Measurements from ENCODE around the gene COL11A2.

DNA sequence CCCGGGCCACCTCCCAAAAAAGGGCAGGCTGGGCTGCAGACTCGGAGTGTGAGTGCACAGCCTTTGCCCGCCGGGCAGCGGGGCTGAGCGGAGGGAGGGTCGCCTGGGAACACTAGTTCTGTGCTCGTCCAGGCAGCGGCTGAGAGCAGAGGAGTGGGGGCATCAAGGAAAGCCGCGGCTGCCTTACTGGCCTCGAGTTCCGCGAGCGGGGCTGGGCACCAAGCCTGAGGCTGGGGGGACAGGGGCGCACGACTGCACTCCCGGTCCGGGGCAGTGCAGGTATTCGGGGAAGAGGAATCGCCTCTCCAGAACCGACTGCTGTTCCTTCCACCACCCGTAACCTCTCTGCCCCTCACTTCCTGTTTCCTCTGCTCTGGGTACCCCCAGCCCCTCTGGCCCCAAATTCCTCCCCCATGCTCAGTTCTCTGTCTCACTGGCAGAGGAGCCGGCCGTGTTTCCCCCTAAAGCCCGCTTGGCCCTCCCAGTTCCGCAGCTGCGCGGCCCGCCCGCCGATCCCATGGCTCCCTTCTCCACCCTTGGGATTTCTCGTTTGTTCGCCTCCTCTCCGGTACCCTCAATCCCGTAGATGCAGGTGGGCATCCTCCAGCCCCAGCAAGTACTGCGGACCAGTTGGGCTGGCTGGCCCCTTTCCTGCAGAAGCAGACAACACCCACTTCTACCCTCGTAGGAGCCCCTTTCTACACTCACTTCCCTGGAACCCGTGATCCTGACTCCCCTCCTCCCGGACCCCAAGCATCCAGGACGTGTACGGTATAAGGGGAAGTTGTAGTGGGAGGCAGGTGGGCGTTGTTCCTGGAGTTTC lies 21.1 kb upstream of the COL11A2 start:
- TF ChIP-seq EZH2 (IDR thresholded peaks at IDR 0.05) = no peak
- 0 out of 2 replicates have a peak, but pooled peaks have one; percentile 68 for TF ChIP-seq POLR2AphosphoS5 (IDR thresholded peaks at IDR 0.05; ENCODE audit: borderline replicate concordance, low read depth, low read length)
- TF ChIP-seq FOXP2 (optimal IDR thresholded peaks at IDR 0.05; ENCODE audit: control extremely low read depth, extremely low read length, insufficient read depth) = no peak

All from SK-N-MC (cell line).